Measurements from ENCODE around the gene BIRC2.
A peak's percentile ranks its signal among the peaks of the same experiment; 100 is the strongest.
"Not testable (repeated sequence)": the region's sequence is repeated elsewhere in the genome, so short reads cannot be mapped to it uniquely, and the experiment has no call there.

BIRC2 gene

GRCh38 chr11:102374633-102375424, 27.8 kb downstream of the BIRC2 start:
- DNase-seq (ENCODE audit: low read depth in 3 of 3): not testable (repeated sequence)

- DNase-seq (ENCODE audit: low read depth in 3 of 3): no peak
Measured at GRCh38 chr11:102375720-102376399, 28.8 kb downstream of the BIRC2 start.

GRCh38 chr11:102377891-102378290, 30.9 kb downstream of the BIRC2 start:
- DNase-seq (ENCODE audit: low read depth in 3 of 3): no peak

DNA sequence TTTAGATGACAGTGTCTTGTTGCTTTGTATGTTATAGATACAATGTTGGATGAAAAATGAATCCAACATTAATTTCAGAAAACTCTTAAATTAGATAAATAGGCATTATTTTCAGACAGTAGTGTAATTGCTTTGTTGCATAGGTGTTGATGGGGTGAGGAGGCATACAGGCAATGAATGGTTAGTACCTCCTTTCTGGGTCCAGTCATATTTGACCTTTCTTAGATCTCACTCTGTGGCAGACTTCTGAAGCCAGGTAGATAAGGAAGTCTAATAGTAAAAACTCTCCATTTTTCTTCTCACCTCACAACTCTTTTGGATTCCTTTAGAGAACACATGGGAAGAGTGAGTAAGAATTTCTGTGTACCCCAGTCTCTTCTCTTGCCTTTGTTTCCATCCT, 31.8 kb downstream of the BIRC2 start:
- no peak for DNase-seq (ENCODE audit: low read depth in 3 of 3)

GRCh38 chr11:102382384-102382783, 35.4 kb downstream of the BIRC2 start:
- DNase-seq (ENCODE audit: low read depth in 3 of 3): no peak

DNA sequence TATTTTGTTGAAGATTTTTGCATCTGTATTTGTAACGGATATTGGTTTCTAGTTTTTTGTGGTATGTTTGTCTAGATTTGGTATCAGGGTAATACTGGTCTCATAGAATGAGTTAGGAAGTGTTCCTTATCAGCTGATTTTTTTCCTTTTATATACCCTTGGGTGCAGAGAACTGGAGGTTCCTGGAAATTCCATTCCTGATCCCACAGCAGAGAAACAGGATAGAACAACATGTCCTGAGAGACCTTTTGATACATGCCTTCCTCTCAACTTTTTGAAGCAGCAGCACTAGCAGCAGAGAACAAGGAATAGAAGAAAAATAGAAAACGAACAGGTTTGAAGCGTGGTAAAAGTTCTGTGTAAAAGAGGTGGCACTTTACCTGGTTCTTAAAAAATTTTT, 36.8 kb downstream of the BIRC2 start:
- no peak for DNase-seq (ENCODE audit: low read depth in 3 of 3)

- no peak for DNase-seq (ENCODE audit: low read depth in 3 of 3)
Measured at GRCh38 chr11:102384419-102385079, 37.5 kb downstream of the BIRC2 start.

- no peak for DNase-seq (ENCODE audit: low read depth in 3 of 3)
Measured at GRCh38 chr11:102385085-102386007, 38.3 kb downstream of the BIRC2 start.

DNA sequence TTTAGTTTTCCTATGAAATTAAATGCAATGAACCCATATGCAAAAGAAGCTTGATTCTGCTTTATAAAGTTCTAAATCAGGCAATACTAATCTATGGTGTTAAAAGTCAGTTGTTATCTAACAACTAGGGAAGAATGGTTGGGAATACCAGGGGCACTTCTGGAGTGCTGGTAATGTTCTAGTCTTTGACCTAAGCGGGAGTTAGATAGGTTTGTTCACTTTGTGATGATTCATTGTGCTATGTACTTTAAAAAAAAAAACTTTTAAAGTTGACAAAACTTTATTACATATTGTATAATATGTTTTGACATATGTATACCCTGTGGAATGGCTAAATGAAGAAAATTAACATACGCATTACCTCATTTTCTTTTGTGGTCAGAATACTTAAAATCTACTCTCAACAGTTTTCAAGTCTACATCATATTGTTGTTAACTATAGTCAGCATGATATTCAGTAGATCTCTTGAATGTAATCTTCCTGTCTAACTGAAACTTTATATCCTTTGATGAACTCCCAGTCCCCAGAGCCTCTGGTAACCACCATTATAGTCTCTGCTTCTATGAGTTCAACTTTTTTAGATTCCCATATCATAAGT, 39.2 kb downstream of the BIRC2 start:
- DNase-seq (ENCODE audit: low read depth in 3 of 3): no peak

DNA sequence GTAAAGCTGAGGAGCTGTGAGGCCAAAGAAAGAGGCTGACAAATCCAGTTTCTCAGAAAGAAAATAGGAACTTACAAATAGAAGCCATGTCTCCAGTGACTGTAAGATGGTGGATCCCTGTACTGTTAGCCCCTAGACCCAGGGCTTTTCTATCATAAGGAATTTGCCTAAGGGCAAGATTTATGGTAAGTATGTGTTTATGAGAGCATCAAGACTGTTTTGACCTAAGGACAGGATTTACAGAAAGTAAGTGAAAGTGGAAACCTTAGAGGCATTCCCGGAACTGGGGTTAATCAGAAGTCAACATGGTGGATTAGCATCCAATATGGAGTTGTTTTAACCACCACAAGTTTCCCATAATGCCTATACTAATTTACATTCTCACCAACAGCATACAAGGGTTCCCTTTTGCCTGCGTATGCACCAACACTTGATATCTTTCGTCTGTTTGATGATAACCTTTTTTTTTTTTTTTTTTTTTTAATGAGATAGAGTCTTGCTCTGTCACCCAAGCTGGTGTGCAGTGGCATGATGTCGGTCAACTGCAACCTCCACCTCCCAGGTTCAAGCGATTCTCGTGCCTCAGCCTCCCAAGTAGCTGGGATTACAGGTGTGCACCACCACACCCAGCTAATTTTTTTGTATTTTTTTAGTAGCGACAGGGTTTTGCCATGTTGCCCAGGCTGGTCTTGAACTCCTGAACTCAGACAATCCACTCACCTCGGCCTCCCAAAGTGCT, 40.2 kb downstream of the BIRC2 start:
- DNase-seq (ENCODE audit: low read depth in 3 of 3): no peak

DNA sequence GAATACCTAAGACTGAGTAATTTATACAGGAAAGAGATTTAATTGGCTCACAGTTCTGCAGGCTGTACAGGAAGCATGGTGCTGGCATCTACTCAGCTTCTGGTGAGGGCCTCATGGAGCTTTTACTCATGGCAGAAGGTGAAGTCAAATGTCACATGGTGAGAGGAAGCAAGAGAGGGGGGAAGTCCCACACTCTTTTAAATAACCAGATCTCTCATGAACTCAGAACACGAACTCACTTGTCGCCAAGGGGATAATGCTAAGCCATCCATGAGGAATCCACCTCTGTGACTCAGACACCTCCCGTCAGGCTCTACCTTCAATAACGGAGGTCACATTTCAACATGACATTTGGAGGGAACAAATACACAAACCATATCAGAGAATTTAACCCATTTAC, 42.2 kb downstream of the BIRC2 start:
- DNase-seq (ENCODE audit: low read depth in 3 of 3): no peak

- DNase-seq (ENCODE audit: low read depth in 3 of 3): peak; percentile 13 to 28 (median 23)
Measured at GRCh38 chr11:102390667-102391465, 43.9 kb downstream of the BIRC2 start.

DNA sequence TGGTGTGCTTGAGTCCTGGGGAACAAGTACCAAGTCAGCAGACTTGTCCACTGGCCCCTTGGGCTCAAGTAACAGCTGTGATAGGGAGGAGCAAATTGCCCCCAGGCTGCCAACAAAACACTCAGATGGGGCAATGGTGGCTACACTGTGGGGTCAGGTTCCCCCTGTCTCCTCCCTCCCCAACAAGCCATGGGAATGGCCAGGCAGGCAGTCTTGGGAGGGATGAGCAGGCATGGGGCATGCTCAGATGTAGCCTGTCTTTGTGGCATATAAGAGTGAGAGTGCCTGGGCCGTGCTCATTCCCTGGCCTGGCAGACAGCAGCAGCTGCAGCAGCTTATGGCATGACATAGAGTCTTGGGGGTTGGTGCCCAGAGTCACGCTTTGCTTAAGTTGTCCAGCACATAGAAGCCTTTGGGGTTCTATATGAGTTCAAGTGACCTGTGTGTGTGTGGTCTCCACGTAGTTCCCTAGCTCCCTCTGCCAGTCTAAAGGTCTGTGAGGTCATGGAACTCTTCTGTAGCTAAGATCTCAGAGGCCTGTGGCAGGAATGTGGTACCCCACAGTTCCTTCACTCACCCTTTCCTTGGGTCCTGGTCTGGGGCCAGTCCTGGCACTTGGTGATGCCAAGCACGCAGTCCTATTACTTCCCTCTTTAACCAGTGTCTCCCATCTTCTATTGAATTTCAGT, 44.7 kb downstream of the BIRC2 start:
- DNase-seq (ENCODE audit: low read depth in 3 of 3): no peak

- DNase-seq (ENCODE audit: low read depth in 3 of 3): no peak
Measured at GRCh38 chr11:102393272-102393730, 46.3 kb downstream of the BIRC2 start.

GRCh38 chr11:102395720-102396393, 48.8 kb downstream of the BIRC2 start:
- DNase-seq (ENCODE audit: low read depth in 3 of 3): no peak

DNA sequence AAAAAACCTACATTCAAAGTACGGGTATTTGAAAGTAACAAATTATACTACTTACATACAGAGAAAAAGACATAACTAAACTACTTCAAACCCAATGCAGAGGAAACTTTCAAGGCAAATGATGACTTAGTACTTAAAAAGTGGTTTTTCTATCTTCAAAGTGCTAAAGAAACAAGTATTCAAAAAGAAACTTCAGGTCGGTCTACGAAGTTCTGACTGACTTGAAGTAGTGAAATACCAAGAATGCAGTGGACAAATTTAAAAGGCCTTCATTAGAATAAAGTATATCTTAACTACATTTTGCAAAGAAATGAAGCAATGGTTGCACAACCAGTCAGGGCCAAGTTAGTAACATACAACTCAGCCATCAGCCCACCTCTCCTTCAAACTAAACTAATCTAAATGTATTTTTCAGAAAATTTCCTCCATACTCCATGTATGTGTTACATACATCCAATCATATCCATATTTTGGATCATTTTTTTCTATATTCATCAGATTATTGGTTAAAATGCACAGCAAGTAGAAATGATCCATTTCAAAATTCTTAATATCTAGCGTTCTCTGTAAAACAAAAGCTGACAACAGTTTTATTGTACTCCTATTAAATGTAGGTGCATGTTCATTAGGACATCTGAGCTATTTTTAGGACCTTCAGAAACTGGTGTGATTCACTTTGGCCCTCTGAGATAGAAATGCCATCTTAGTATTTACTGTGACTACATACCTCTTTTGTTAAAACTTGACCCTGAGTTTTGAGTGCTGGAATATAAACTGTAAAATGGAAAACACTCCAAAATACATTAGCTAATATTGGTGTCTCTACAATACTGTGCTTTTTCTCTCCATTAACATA, 49.9 kb downstream of the BIRC2 start:
- DNase-seq (ENCODE audit: low read depth in 3 of 3): no peak

DNA sequence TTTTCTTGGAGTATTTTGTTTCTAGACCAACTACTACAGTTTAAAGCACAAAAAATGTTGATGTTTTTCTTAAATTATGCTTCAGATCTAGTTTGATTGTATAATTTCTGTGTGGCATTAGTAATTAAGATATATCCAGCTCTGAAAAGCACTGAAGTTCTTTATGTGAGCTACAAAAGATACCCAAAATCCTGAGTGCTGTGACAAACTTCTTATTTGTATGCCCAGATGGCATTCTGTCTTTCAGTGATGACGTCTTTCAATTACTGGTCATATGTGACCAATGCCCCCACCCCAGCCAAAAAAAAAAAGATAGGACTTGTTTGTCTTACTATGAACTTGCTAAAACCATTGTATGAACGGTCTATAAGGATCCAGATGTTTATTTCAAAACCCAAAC, 51.3 kb downstream of the BIRC2 start:
- no peak for DNase-seq (ENCODE audit: low read depth in 3 of 3)

DNA sequence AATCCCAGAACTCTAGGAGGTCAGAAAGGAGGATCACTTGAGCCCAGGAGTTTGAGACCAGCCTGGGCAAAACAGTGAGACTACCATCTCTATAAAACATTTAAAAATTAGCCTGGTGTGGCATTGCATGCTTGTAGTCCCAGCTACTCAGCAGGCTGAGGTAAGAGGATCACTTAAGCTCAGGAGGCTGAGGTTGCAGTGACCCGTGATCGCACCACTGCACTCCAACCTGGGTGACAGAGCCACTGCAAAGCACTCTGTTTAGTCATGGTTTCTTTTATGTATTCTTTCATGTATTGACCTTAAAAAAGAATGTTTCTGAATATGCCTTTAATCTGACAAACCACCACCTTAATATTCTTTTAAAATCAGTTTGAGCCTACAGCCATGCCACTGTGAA, 52.2 kb downstream of the BIRC2 start:
- no peak for DNase-seq (ENCODE audit: low read depth in 3 of 3)
